ENCODE data around the gene NEDD8.

NEDD8 gene

DNA sequence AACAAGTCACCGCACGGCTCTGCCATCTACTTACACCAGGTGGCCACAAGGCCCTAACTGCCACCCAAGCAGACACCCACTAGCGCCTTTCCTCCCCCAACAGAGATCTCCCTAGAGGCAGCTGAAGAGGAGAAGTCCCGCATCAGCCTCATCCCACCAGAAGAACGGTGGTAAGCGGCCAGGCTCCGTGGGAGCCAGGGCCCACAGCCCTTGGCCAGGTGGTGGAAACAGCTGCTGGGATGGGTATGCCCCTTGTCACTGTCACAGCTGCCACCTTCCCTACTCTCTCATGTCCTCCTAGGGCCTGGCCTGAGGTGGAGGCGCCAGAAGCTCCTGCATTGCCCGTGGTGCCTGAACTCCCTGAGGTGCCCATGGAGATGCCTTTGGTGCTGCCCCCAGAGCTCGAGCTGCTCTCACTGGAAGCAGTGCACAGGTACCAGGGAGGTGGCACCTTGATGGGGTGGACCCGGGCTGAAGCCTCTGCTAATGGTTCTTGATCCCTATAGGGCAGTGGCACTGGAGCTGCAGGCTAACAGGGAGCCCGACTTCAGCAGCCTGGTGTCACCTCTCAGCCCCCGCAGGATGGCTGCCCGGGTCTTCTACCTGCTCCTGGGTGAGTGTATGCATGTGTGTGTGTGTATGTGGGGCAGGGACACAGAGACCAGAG lies 52.7 kb downstream of the NEDD8 start:
- DNase-seq (ENCODE audit: low spot score) = no peak
- TF ChIP-seq, protein P1, sequence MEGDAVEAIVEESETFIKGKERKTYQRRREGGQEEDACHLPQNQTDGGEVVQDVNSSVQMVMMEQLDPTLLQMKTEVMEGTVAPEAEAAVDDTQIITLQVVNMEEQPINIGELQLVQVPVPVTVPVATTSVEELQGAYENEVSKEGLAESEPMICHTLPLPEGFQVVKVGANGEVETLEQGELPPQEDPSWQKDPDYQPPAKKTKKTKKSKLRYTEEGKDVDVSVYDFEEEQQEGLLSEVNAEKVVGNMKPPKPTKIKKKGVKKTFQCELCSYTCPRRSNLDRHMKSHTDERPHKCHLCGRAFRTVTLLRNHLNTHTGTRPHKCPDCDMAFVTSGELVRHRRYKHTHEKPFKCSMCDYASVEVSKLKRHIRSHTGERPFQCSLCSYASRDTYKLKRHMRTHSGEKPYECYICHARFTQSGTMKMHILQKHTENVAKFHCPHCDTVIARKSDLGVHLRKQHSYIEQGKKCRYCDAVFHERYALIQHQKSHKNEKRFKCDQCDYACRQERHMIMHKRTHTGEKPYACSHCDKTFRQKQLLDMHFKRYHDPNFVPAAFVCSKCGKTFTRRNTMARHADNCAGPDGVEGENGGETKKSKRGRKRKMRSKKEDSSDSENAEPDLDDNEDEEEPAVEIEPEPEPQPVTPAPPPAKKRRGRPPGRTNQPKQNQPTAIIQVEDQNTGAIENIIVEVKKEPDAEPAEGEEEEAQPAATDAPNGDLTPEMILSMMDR (IDR thresholded peaks at IDR 0.05; ENCODE audit: extremely low read depth, missing control alignments) = no peak

DNA sequence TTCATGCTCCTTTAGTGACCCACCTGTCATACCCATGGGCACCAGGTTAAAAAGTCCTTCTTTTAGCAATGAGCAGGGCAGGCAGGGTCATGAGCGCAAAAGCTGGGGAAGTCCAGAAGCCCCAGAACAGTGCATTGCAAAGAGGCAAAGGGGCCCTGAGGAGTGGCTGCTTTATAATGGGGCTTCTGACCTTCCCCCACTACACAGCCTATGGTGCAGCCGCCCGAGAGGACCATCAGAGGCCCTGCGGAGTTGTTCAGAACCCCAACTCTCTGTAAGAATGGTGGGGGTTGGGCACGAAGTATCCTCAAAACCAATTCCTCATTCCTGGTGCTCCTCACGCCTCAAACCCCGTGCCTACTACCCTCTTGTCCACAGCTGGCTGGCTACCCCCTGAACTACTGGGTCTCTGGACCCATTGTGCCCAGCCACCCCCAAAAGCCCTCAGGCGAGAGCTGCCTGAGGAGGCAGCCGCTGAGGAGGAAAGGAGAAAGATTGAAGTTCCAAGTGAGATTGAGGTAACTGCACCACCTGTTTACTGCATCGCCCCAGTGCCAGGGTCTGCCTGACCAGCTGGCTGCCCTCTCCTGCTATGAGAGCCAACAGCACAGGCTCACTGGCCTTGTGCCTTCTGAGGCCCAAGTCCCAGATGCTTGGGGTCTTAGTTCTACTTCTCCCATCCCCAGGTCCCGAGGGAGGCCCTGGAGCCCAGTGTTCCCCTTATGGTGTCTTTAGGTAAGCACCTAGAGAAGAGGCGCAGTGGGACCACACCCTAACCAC lies 53.6 kb downstream of the NEDD8 start:
- TF ChIP-seq, protein P1 (IDR thresholded peaks at IDR 0.05; ENCODE audit: extremely low read depth, missing control alignments) = no peak

GRCh38 chr14:24177891-24178290 lies 54.3 kb downstream of the NEDD8 start:
- TF ChIP-seq, protein P1 (IDR thresholded peaks at IDR 0.05; ENCODE audit: extremely low read depth, missing control alignments) = no peak

More for the DNA sequence above, 53.6 kb downstream of the NEDD8 start:
- DNase-seq (ENCODE audit: low spot score) = no peak

DNA sequence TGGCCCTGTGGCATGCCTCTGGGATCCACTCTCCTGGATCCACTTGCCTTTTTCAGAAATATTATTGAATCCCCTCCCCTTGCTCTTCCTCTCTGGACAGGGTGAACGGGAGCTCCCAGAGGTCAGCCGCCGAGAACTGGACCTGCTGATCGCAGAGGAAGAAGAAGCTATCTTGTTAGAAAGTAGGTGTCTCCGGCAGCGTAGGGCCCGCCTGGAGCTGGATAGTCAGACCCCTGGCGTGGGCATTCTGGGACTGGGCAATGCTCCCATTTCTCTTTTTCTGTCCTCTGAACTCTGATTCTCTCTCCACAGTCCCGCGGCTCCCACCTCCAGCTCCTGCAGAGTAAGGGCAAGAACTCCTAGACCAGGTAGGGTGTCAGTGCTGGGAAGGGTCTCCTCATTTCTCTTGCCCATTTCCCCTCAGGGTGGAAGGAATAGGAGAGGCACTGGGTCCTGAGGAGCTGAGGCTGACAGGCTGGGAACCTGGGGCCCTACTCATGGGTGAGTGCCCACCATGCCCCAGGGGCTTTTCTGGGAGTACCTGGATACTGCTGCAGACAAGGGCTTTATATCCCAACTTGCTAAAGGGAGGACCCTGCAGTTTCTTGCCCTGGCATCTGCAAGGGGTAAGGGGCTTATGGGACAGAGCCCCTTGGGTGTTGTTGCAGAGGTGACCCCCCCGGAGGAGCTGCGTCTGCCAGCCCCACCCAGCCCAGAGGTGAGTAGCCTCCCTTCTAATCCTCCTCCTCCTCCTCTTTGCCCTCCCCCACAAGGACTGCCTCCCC lies 54.9 kb downstream of the NEDD8 start:
- DNase-seq (ENCODE audit: low spot score) = no peak
- TF ChIP-seq, protein P1 (IDR thresholded peaks at IDR 0.05; ENCODE audit: extremely low read depth, missing control alignments) = no peak

More at GRCh38 chr14:24177891-24178290, 54.3 kb downstream of the NEDD8 start:
- no peak for DNase-seq (ENCODE audit: low spot score)

DNA sequence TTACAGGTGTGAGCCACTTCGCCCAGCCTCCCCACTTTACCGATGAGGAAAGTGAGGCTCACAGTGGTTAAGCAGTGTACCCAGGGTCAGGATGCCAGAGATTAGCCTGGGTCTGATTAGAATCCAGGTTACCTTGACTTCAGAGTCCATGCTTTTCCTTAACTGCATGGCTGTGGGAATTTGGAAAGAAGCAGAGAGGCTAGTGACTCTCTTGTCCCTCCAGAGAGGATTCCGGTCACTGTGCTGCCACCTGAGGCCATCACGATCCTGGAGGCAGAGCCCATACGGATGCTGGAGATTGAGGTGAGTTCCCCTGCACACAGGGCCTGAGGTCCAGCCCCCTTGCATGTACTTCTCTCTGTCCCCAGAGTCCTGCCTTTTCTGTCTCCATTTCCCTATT lies 55.6 kb downstream of the NEDD8 start:
- DNase-seq (ENCODE audit: low spot score) = no peak
- TF ChIP-seq, protein P1 (IDR thresholded peaks at IDR 0.05; ENCODE audit: extremely low read depth, missing control alignments) = no peak

- TF ChIP-seq, protein P1 (IDR thresholded peaks at IDR 0.05; ENCODE audit: extremely low read depth, missing control alignments) = no peak
- DNase-seq (ENCODE audit: low spot score) = no peak
These were observed 59.3 kb downstream of the NEDD8 start for GRCh38 chr14:24172871-24173281.
